Liver (tissue), 9 donors: ENCODE results near the gene CBY2. TPM values are rescaled to one million over a fixed set of nuclear protein-coding genes. Genes with fewer than 3 reads are reported as not detected.

Experiments used
- DNase-seq: peaks from one replicate; pipeline ENCODE4 v3.0.0-alpha.2; 2017; ENCODE audit warnings: low spot score
- H3K27ac ChIP-seq, 2 donors: one replicate each; pipeline ENCODE4 v1.7.0; 2013; ENCODE audit warnings: inconsistent platforms in 2 of 2, low read length in 2 of 2, control low read depth in 1 of 2, low read depth in 1 of 2, mild to moderate bottlenecking in 1 of 2
- H3K27me3 ChIP-seq, 4 donors: one replicate each; pipeline versions ENCODE4 v1.6.1 to v1.7.0; 2013; ENCODE audit warnings: low read length in 3 of 4, inconsistent platforms in 1 of 4, mild to moderate bottlenecking in 1 of 4, moderate library complexity in 1 of 4; ENCODE audit not compliant: control insufficient read depth in 4 of 4, insufficient read depth in 4 of 4
- H3K36me3 ChIP-seq, 4 donors: one replicate each; pipeline versions ENCODE4 v1.6.1 to v1.7.0; 2013; ENCODE audit warnings: low read length in 3 of 4, mild to moderate bottlenecking in 3 of 4, low read depth in 1 of 4, moderate library complexity in 1 of 4; ENCODE audit not compliant: control insufficient read depth in 4 of 4, insufficient read depth in 3 of 4
- H3K4me1 ChIP-seq, 4 donors: one replicate each; pipeline versions ENCODE4 v1.6.1 to v1.7.0; 2013; ENCODE audit warnings: low read length in 3 of 4, mild to moderate bottlenecking in 3 of 4, moderate library complexity in 1 of 4; ENCODE audit not compliant: control insufficient read depth in 4 of 4, insufficient read depth in 4 of 4
- H3K4me3 ChIP-seq, 3 donors: one replicate each; pipeline versions ENCODE4 v1.6.1 to v1.7.0; 2013; ENCODE audit warnings: low read length in 3 of 3, control low read depth in 1 of 3, low read depth in 1 of 3, mild to moderate bottlenecking in 1 of 3
- H3K9ac ChIP-seq, 2 donors: one replicate each; pipeline ENCODE4 v1.7.0; 2013; ENCODE audit warnings: low read length in 2 of 2, mild to moderate bottlenecking in 2 of 2, moderate library complexity in 2 of 2, control low read depth in 1 of 2, low read depth in 1 of 2
- H3K9me3 ChIP-seq, 4 donors: one replicate each; pipeline versions ENCODE4 v1.6.1 to v1.7.0; 2013; ENCODE audit warnings: low read length in 3 of 4; ENCODE audit not compliant: control insufficient read depth in 4 of 4
- ATF3 ChIP-seq: IDR thresholded peaks from 2 replicates; pipeline ENCODE4 v1.6.1; 2016; ENCODE audit warnings: antibody characterized with exemption
- CTCF ChIP-seq: fragments of 150-350 bp; IDR thresholded peaks from 2 replicates; pipeline ENCODE4 v1.5.1; 2017; ENCODE audit warnings: improper control_type of control experiment, low read depth, low read length; ENCODE audit not compliant: missing input control
- EGR1 ChIP-seq, 2 donors: IDR thresholded peaks; 2 replicates each; pipeline ENCODE4 v1.6.1; 2016 to 2018; ENCODE audit warnings: antibody characterized with exemption in 2 of 2, low read depth in 2 of 2
- FOXA1 ChIP-seq: IDR thresholded peaks from 2 replicates; pipeline ENCODE4 v1.6.1; 2016; ENCODE audit warnings: antibody characterized with exemption
- FOXA2 ChIP-seq: IDR thresholded peaks from 2 replicates; pipeline ENCODE4 v1.6.1; 2016; ENCODE audit warnings: antibody characterized with exemption
- GABPA ChIP-seq, 2 donors: IDR thresholded peaks in 1 of 2; conservative IDR thresholded peaks in 1 of 2; 2 replicates each; pipeline ENCODE4 v1.6.1; 2016; ENCODE audit warnings: antibody characterized with exemption in 2 of 2, mild to moderate bottlenecking in 1 of 2, moderate library complexity in 1 of 2
- HNF4A ChIP-seq, 2 donors: conservative IDR thresholded peaks; 2 replicates each; pipeline ENCODE4 v1.6.1; 2016; ENCODE audit warnings: antibody characterized with exemption in 2 of 2, mild to moderate bottlenecking in 2 of 2
- HNF4G ChIP-seq: IDR thresholded peaks from 2 replicates; pipeline ENCODE4 v1.6.1; 2016; ENCODE audit warnings: antibody characterized with exemption
- JUND ChIP-seq, 2 donors: IDR thresholded peaks; 2 replicates each; pipeline ENCODE4 v1.6.1; 2016; ENCODE audit warnings: antibody characterized with exemption in 2 of 2
- MAX ChIP-seq: IDR thresholded peaks from 2 replicates; pipeline ENCODE4 v1.6.1; 2016; ENCODE audit warnings: antibody characterized with exemption
- NR2F2 ChIP-seq: IDR thresholded peaks from 2 replicates; pipeline ENCODE4 v1.6.1; 2016; ENCODE audit warnings: antibody characterized with exemption
- RAD21 ChIP-seq, 2 donors: IDR thresholded peaks; 2 replicates each; pipeline ENCODE4 v1.6.1; 2016; ENCODE audit warnings: antibody characterized with exemption in 2 of 2, mild to moderate bottlenecking in 2 of 2
- REST ChIP-seq: IDR thresholded peaks from 2 replicates; pipeline ENCODE4 v1.6.1; 2016; ENCODE audit warnings: antibody characterized with exemption, mild to moderate bottlenecking
- RXRA ChIP-seq, 2 donors: IDR thresholded peaks; 2 replicates each; pipeline ENCODE4 v1.6.1; 2017 to 2018; ENCODE audit warnings: antibody characterized with exemption in 2 of 2, mild to moderate bottlenecking in 1 of 2
- SP1 ChIP-seq: IDR thresholded peaks from 2 replicates; pipeline ENCODE4 v1.6.1; 2018; ENCODE audit warnings: antibody characterized with exemption, mild to moderate bottlenecking
- TAF1 ChIP-seq: conservative IDR thresholded peaks from 2 replicates; pipeline ENCODE4 v1.6.1; 2016; ENCODE audit warnings: antibody characterized with exemption, mild to moderate bottlenecking
- YY1 ChIP-seq: IDR thresholded peaks from 2 replicates; pipeline ENCODE4 v1.6.1; 2016; ENCODE audit warnings: antibody characterized with exemption, mild to moderate bottlenecking
- ZBTB33 ChIP-seq: IDR thresholded peaks from 2 replicates; pipeline ENCODE4 v1.6.1; 2016; ENCODE audit warnings: antibody characterized with exemption
- WGBS: extraction: QIAGEN DNeasy Blood & Tissue Kit; methylation state at CpG from one replicate; pipeline ENCODE4 v1.1.7; 2013; 5-methylcytosine and 5-hydroxymethylcytosine counted together
- polyA plus RNA-seq, 2 donors: library from polyadenylated mRNA; stranded (reverse) in 1 of 2; unstranded in 1 of 2; fragments of 200-250 nt in 1 of 2; fragments of >200 nt in 1 of 2; fragmentation: Nextera tagmentation in 1 of 2; extraction: Ambion mirVana in 1 of 2; gene quantifications; one replicate each; pipeline versions ENCODE4 v1.2.1 to v1.2.3, GENCODE V29; 2013 to 2015
- total RNA-seq, 2 donors: library from RNA; depleted of rRNA; stranded (reverse); fragments of >200 nt; gene quantifications; one replicate each; pipeline ENCODE4 v1.2.3, GENCODE V29; 2014
- donor health status: healthy.
- donor health status: healthy.
- donor health status: healthy.
- donor health status: healthy.
- donor health status: healthy.

The CBY2 gene
- total and polyA plus RNA-seq, 4 donors = not detected

- no peaks in the 10 kb centered on the region for H3K4me1 ChIP-seq
- no peak overlapping the region for H3K27ac ChIP-seq
- no peaks in the 10 kb centered on the region for H3K9me3 ChIP-seq
- H3K9ac ChIP-seq = no peak overlapping the region
- no peak for TF ChIP-seq JUND (IDR thresholded peaks at IDR 0.05)
- TF ChIP-seq HNF4G = no peak
- TF ChIP-seq GABPA (IDR thresholded peaks at IDR 0.05 in 1 of 2, conservative IDR thresholded peaks at IDR 0.05 in 1 of 2) = no peak
- TF ChIP-seq ZBTB33 = no peak
- TF ChIP-seq RAD21 (IDR thresholded peaks at IDR 0.05) = no peak
- no peak for TF ChIP-seq RXRA (IDR thresholded peaks at IDR 0.05)
- no peak for TF ChIP-seq NR2F2
- no peak for TF ChIP-seq MAX
- no peak for TF ChIP-seq HNF4A (conservative IDR thresholded peaks at IDR 0.05)
- no peak for TF ChIP-seq REST
- TF ChIP-seq TAF1 = no peak
- no peak for TF ChIP-seq SP1
- TF ChIP-seq FOXA1 = no peak
- no peak for TF ChIP-seq CTCF
- TF ChIP-seq FOXA2 = no peak
- no peak for TF ChIP-seq YY1
- TF ChIP-seq ATF3 = no peak
- no peaks in the 10 kb centered on the region for H3K36me3 ChIP-seq
- no peaks in the 10 kb centered on the region for H3K27me3 ChIP-seq
- no peak overlapping the region for H3K4me3 ChIP-seq
- no peak for DNase-seq
Measured at GRCh38 chr13:45705918-45706317, 3.8 kb downstream of the CBY2 start.

- Histone ChIP-seq H3K9ac (no peak overlapping the region), H3K9me3 (no peaks in the 10 kb centered on the region), H3K4me1 (no peaks in the 10 kb centered on the region), H3K4me3 (no peak overlapping the region), H3K27me3 (no peaks in the 10 kb centered on the region), H3K36me3 (no peaks in the 10 kb centered on the region), H3K27ac (no peak overlapping the region)
- 83% methylated on average over 2 of the region's 2 CpGs for WGBS
- no peak for DNase-seq
- no peak for TF ChIP-seq CTCF
- TF ChIP-seq TAF1 = no peak
- no peak for TF ChIP-seq RXRA (IDR thresholded peaks at IDR 0.05)
- no peak for TF ChIP-seq NR2F2
- TF ChIP-seq EGR1 (IDR thresholded peaks at IDR 0.05; ENCODE audit: low read depth in 2 of 2) = no peak
- no peak for TF ChIP-seq ZBTB33
- TF ChIP-seq FOXA2 = no peak
- TF ChIP-seq YY1 = no peak
- no peak for TF ChIP-seq RAD21 (IDR thresholded peaks at IDR 0.05)
- TF ChIP-seq MAX = no peak
- TF ChIP-seq ATF3 = no peak
Measured at GRCh38 chr13:45707516-45708100, 5.5 kb downstream of the CBY2 start.
